Neural cell (in vitro differentiated cells): ENCODE measurements around the gene RNGTT.

Experiments used
- EP300 ChIP-seq: fragments of 450-650 bp; conservative IDR thresholded peaks from 2 replicates; pipeline ENCODE4 v1.6.1; 2014; ENCODE audit warnings: antibody characterized with exemption, mild to moderate bottlenecking, moderate library complexity; ENCODE audit not compliant: poor library complexity, severe bottlenecking
- EZH2 ChIP-seq: fragments of 200-600, 300-800 bp; shearing (Covaris generic), sonication (generic); IDR thresholded peaks from 2 replicates; pipeline ENCODE4 v1.6.1; 2014; ENCODE audit warnings: antibody characterized with exemption, low read length, borderline replicate concordance, mild to moderate bottlenecking; ENCODE audit not compliant: insufficient read depth, poor library complexity, severe bottlenecking
- MXI1 ChIP-seq: fragments of 450-650 bp; conservative IDR thresholded peaks from 2 replicates; pipeline ENCODE4 v1.6.1; 2014; ENCODE audit warnings: antibody characterized with exemption, mild to moderate bottlenecking; ENCODE audit not compliant: poor library complexity, severe bottlenecking
- POLR2AphosphoS5 ChIP-seq: IDR thresholded peaks from 2 replicates; pipeline ENCODE4 v1.6.1; 2012
- SMC3 ChIP-seq: fragments of 450-650 bp; conservative IDR thresholded peaks from 2 replicates; pipeline ENCODE4 v1.6.1; 2014; ENCODE audit warnings: antibody characterized with exemption, mild to moderate bottlenecking, moderate library complexity; ENCODE audit not compliant: poor library complexity
- TF ChIP-seq, protein P1 (sequence below): fragments of 450-650 bp; IDR thresholded peaks from 2 replicates; pipeline ENCODE4 v1.5.1; 2014; ENCODE audit warnings: antibody characterized with exemption, mild to moderate bottlenecking, moderate library complexity; ENCODE audit not compliant: poor library complexity, severe bottlenecking
- TF ChIP-seq, protein P2 (sequence below): IDR thresholded peaks from 2 replicates; pipeline ENCODE4 v1.6.1; 2012; ENCODE audit warnings: borderline replicate concordance

DNA sequence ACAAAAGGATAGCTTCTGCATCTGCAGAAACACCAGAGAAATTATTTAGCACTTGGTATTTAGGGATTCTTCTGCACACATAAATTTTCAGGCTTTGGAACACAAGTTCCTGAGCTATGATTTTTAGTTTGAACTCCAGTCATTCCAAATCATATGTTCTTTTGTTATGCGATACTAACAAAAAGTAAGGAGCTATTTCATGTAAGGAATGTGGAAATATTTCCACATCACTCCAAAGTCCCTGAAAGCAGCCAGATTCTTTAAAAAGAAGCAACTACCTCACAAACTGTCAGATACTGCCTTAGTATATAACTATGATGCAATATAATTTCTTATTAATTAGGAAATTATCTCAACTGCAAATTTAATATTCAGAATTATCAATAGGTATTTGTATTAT, 106.9 kb downstream of the RNGTT start:
- TF ChIP-seq, protein P1, sequence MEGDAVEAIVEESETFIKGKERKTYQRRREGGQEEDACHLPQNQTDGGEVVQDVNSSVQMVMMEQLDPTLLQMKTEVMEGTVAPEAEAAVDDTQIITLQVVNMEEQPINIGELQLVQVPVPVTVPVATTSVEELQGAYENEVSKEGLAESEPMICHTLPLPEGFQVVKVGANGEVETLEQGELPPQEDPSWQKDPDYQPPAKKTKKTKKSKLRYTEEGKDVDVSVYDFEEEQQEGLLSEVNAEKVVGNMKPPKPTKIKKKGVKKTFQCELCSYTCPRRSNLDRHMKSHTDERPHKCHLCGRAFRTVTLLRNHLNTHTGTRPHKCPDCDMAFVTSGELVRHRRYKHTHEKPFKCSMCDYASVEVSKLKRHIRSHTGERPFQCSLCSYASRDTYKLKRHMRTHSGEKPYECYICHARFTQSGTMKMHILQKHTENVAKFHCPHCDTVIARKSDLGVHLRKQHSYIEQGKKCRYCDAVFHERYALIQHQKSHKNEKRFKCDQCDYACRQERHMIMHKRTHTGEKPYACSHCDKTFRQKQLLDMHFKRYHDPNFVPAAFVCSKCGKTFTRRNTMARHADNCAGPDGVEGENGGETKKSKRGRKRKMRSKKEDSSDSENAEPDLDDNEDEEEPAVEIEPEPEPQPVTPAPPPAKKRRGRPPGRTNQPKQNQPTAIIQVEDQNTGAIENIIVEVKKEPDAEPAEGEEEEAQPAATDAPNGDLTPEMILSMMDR, result no peak
- TF ChIP-seq POLR2AphosphoS5 (no peak), MXI1 (no peak), EZH2 (no peak), EP300 (no peak), SMC3 (no peak)
- TF ChIP-seq, protein P2, sequence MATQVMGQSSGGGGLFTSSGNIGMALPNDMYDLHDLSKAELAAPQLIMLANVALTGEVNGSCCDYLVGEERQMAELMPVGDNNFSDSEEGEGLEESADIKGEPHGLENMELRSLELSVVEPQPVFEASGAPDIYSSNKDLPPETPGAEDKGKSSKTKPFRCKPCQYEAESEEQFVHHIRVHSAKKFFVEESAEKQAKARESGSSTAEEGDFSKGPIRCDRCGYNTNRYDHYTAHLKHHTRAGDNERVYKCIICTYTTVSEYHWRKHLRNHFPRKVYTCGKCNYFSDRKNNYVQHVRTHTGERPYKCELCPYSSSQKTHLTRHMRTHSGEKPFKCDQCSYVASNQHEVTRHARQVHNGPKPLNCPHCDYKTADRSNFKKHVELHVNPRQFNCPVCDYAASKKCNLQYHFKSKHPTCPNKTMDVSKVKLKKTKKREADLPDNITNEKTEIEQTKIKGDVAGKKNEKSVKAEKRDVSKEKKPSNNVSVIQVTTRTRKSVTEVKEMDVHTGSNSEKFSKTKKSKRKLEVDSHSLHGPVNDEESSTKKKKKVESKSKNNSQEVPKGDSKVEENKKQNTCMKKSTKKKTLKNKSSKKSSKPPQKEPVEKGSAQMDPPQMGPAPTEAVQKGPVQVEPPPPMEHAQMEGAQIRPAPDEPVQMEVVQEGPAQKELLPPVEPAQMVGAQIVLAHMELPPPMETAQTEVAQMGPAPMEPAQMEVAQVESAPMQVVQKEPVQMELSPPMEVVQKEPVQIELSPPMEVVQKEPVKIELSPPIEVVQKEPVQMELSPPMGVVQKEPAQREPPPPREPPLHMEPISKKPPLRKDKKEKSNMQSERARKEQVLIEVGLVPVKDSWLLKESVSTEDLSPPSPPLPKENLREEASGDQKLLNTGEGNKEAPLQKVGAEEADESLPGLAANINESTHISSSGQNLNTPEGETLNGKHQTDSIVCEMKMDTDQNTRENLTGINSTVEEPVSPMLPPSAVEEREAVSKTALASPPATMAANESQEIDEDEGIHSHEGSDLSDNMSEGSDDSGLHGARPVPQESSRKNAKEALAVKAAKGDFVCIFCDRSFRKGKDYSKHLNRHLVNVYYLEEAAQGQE, result no peak
